Ishikawa (cell line): Measurements from ENCODE around the gene HBS1L.

Experiments used
- CEBPB ChIP-seq: IDR thresholded peaks from 2 replicates; pipeline ENCODE4 v1.6.1; 2012
- CREB1 ChIP-seq: IDR thresholded peaks from 2 replicates; pipeline ENCODE4 v1.6.1; 2012; ENCODE audit warnings: low read depth
- EGR1 ChIP-seq: IDR thresholded peaks from 2 replicates; pipeline ENCODE4 v1.6.1; 2012
- EP300 ChIP-seq: IDR thresholded peaks from 2 replicates; pipeline ENCODE4 v1.6.1; 2012; ENCODE audit warnings: borderline replicate concordance
- FOXM1 ChIP-seq: IDR thresholded peaks from 2 replicates; pipeline ENCODE4 v1.6.1; 2012; ENCODE audit warnings: low read depth, borderline replicate concordance
- NFIC ChIP-seq: IDR thresholded peaks from 2 replicates; pipeline ENCODE4 v1.6.1; 2012
- RAD21 ChIP-seq: IDR thresholded peaks from 2 replicates; pipeline ENCODE4 v1.6.1; 2012; ENCODE audit warnings: low read depth
- REST ChIP-seq: IDR thresholded peaks from 2 replicates; pipeline ENCODE4 v1.6.1; 2012; ENCODE audit warnings: low read depth, mild to moderate bottlenecking
- TAF1 ChIP-seq: IDR thresholded peaks from 2 replicates; pipeline ENCODE4 v1.6.1; 2012; ENCODE audit warnings: low read depth, mild to moderate bottlenecking
- TCF12 ChIP-seq: IDR thresholded peaks from 2 replicates; pipeline ENCODE4 v1.6.1; 2012; ENCODE audit warnings: low read depth
- TEAD4 ChIP-seq: IDR thresholded peaks from 2 replicates; pipeline ENCODE4 v1.6.1; 2012
- YY1 ChIP-seq: IDR thresholded peaks from 2 replicates; pipeline ENCODE4 v1.6.1; 2012; ENCODE audit warnings: low read depth
- ZBTB7A ChIP-seq: IDR thresholded peaks from 2 replicates; pipeline ENCODE4 v1.6.1; 2012; ENCODE audit warnings: low read depth
- TF ChIP-seq, protein P1 (sequence below): IDR thresholded peaks from 2 replicates; pipeline ENCODE4 v1.6.1; 2012
- TF ChIP-seq, protein P2 (sequence below): IDR thresholded peaks from 2 replicates; pipeline ENCODE4 v1.6.1; 2012

The HBS1L gene

DNA sequence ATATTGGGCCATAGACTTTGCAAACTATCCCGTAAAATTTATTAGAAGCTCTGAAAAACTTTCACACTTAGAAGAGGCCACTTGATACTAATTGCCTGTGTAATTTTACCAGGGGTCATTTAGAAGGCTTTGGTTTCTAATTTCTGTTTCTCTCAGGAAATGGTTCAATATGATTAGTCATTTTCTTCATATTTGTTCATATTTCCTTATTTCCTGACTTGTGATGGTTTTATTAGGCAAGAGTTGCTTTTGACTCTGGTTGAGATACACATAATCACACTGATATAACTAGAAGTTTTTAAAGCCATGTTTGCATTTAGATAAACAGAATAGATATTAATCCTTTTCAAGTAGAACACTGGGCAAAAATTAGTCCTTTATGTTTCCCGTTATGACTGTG, 11.8 kb upstream of the HBS1L start:
- TF ChIP-seq RAD21 (no peak), TCF12 (no peak), REST (no peak), CEBPB (no peak), TAF1 (no peak)

DNA sequence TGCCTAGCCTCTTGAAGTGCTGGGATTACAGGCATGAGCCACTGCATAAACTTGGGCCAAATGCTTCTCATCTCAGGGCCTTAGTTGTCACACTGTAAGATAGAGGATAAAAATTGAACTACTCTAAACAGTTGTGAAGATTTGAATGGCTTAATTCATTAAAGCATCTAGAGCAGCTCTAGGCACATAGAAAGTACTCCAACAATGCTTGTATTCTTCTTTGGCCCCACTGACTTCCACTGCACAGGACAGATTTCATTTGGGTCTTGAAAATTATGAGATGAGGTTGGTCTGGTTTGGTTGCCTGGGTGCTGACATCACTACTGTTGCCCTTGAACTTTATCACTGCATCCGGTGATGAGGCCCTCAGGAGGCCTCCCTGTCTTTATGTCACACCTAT, 10.0 kb upstream of the HBS1L start:
- TF ChIP-seq TAF1 = no peak
- TF ChIP-seq CREB1 = no peak
- TF ChIP-seq TCF12 = no peak
- TF ChIP-seq, protein P1, sequence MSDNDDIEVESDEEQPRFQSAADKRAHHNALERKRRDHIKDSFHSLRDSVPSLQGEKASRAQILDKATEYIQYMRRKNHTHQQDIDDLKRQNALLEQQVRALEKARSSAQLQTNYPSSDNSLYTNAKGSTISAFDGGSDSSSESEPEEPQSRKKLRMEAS = no peak
- no peak for TF ChIP-seq NFIC
- no peak for TF ChIP-seq REST

- TF ChIP-seq TCF12 (no peak), ZBTB7A (no peak), TEAD4 (no peak), CREB1 (no peak), TAF1 (no peak), EP300 (no peak), RAD21 (no peak), FOXM1 (no peak), CEBPB (no peak), REST (no peak), EGR1 (no peak), NFIC (no peak), YY1 (no peak)
- TF ChIP-seq, protein P2, sequence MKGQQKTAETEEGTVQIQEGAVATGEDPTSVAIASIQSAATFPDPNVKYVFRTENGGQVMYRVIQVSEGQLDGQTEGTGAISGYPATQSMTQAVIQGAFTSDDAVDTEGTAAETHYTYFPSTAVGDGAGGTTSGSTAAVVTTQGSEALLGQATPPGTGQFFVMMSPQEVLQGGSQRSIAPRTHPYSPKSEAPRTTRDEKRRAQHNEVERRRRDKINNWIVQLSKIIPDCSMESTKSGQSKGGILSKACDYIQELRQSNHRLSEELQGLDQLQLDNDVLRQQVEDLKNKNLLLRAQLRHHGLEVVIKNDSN = no peak
- TF ChIP-seq, protein P1 = no peak
These were observed 9.3 kb upstream of the HBS1L start for GRCh38 chr6:135063926-135064325.

GRCh38 chr6:135062735-135063134, 8.1 kb upstream of the HBS1L start:
- TF ChIP-seq EP300 (no peak), YY1 (no peak), CEBPB (no peak), TCF12 (no peak), FOXM1 (no peak), CREB1 (no peak), RAD21 (no peak), ZBTB7A (no peak)
- TF ChIP-seq, protein P2 = no peak
- TF ChIP-seq, protein P1 = no peak

DNA sequence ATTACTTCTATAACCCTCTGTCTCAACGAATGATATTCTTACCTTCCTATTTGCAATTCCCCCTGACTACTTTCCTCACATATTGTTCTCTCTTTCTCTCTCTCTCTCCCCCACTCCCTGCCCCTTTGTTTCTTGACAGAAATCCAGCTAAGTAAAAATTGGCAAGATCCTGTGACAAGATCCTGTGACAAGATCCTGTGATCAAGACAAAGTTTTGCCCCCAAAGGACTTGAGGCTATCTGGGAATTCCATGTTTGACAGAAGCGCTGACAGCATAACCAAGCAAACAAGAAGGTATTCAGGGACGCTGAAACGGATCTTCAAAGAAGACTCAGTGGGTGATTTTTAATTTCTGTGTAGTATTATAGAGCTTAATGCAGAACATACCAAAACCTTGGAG, 5.5 kb upstream of the HBS1L start:
- TF ChIP-seq TEAD4 (no peak), NFIC (no peak), REST (no peak), RAD21 (no peak), EP300 (no peak), CREB1 (no peak), ZBTB7A (no peak), TAF1 (no peak)
